ENCODE results near the gene SSRP1. TPM values are rescaled to one million over a fixed set of nuclear protein-coding genes. Genes with fewer than 3 reads are reported as not detected.

The SSRP1 gene
- polyA plus RNA-seq, 2 of the 4 experiments (the other 2 are of a cell fraction) = 288 to 357 TPM

DNA sequence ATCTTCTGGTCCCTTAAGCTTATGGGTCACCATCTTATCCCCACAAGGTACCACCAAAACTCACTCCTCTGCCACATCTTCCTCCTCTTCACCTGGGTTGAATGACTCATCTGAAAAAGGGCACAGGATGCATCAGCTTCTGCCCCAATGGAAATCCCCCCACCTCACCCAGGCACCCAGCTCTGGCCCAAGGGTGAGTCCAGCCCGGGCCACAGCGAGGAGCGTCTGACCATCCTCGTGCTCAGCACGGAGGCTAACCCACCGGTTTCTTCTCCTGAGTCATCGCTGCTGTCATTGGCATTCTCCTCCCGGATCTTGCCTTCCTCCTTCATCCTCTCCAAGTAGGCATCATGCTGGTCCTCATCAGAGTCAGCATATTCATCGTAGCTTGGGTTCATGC is 5.7 kb downstream of the SSRP1 start:
- TF ChIP-seq, protein P1, sequence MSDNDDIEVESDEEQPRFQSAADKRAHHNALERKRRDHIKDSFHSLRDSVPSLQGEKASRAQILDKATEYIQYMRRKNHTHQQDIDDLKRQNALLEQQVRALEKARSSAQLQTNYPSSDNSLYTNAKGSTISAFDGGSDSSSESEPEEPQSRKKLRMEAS (IDR thresholded peaks at IDR 0.05) = no peak
- TF ChIP-seq FOSL2 (IDR thresholded peaks at IDR 0.05) (no peak), FOSL2 (CRISPR knock-in tag; IDR thresholded peaks at IDR 0.05) (0 out of 2 replicates have a peak, but pooled peaks have one; percentile 5)
- no peak for FAIRE-seq
- Histone ChIP-seq H3K9me3 (no peaks in the 10 kb centered on the region), H3K4me3 (no peak overlapping the region), H3K4me2 (no peak overlapping the region), H3K27ac (no peak overlapping the region), H3K4me1 (peaks cover 26% of the 10 kb centered on the region)
- ATAC-seq = no peak
- POLR2A ChIA-PET = interaction anchor here (1.1 kb wide), 1 partner anchor 19 kb away, joined by 4 read pairs; no protein-coding TSS in a partner anchor
- WGBS (ENCODE audit: missing lambda C conversion rate) = 97% methylated on average over 9 of the region's 9 CpGs
- no peak for DNase-seq (ENCODE audit: low read depth in 1 of 2, low spot score in 1 of 2)
- CTCF ChIA-PET = interaction anchor here (1.0 to 1.7 kb wide), 6 partner anchors 10 to 197 kb away, joined by 3 to 5 read pairs (median 3); no protein-coding TSS in a partner anchor

DNA sequence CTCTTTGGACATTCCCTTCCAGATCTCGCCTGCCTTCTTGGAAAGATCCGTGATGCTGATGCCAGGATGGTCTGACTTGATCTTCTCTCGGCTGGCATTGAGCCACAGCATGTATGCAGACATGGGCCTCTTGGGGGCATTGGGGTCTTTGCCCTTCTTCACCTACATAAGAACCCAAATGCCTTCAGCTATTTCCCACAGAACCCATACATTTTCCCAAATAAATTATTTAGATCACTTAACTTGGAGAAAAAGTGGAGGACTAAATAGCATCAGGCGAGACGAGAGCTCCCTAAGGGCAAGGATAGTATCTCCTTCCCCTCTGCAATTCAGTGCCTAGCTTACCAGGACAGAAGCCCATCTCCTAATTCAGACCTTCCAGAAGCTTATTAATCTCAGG is 8.0 kb downstream of the SSRP1 start:
- H3K4me2 ChIP-seq = no peak overlapping the region
- ChIA-PET CTCF (interaction anchor here (0.6 to 2.9 kb wide), 5 partner anchors 10 to 487 kb away, joined by 3 to 12 read pairs (median 4); partner anchors contain the start of gene P2RX3), POLR2A (no interaction called here)
- H3K4me3 ChIP-seq = no peak overlapping the region
- no peaks in the 10 kb centered on the region for H3K9me3 ChIP-seq
- H3K27ac ChIP-seq = no peak overlapping the region
- FAIRE-seq = no peak
- no peak for ATAC-seq
- WGBS (ENCODE audit: missing lambda C conversion rate) = 95% methylated on average over 5 of the region's 5 CpGs
- peaks cover 24% of the 10 kb centered on the region for H3K4me1 ChIP-seq
- no peak for DNase-seq (ENCODE audit: low read depth in 1 of 2, low spot score in 1 of 2)
- TF ChIP-seq, protein P2, sequence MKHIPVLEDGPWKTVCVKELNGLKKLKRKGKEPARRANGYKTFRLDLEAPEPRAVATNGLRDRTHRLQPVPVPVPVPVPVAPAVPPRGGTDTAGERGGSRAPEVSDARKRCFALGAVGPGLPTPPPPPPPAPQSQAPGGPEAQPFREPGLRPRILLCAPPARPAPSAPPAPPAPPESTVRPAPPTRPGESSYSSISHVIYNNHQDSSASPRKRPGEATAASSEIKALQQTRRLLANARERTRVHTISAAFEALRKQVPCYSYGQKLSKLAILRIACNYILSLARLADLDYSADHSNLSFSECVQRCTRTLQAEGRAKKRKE (CRISPR knock-in tag; IDR thresholded peaks at IDR 0.05; ENCODE audit: low read depth) = no peak
- TF ChIP-seq NR3C1 (IDR thresholded peaks at IDR 0.05) (no peak), ZC3H11A (IDR thresholded peaks at IDR 0.05) (no peak), SREBF2 (IDR thresholded peaks at IDR 0.05) (no peak), RARB (CRISPR knock-in tag; IDR thresholded peaks at IDR 0.05) (no peak), HOXB13 (CRISPR knock-in tag; IDR thresholded peaks at IDR 0.05; ENCODE audit: low read depth) (no peak), GATA3 (IDR thresholded peaks at IDR 0.05; ENCODE audit: borderline replicate concordance) (no peak), HOXB5 (CRISPR knock-in tag; IDR thresholded peaks at IDR 0.05) (no peak), CHD2 (IDR thresholded peaks at IDR 0.05; ENCODE audit: low read length, partially characterized antibody) (no peak), HDAC2 (IDR thresholded peaks at IDR 0.05) (no peak), PHF8 (IDR thresholded peaks at IDR 0.05; ENCODE audit: borderline replicate concordance, low read depth) (no peak)
- TF ChIP-seq, protein P3, sequence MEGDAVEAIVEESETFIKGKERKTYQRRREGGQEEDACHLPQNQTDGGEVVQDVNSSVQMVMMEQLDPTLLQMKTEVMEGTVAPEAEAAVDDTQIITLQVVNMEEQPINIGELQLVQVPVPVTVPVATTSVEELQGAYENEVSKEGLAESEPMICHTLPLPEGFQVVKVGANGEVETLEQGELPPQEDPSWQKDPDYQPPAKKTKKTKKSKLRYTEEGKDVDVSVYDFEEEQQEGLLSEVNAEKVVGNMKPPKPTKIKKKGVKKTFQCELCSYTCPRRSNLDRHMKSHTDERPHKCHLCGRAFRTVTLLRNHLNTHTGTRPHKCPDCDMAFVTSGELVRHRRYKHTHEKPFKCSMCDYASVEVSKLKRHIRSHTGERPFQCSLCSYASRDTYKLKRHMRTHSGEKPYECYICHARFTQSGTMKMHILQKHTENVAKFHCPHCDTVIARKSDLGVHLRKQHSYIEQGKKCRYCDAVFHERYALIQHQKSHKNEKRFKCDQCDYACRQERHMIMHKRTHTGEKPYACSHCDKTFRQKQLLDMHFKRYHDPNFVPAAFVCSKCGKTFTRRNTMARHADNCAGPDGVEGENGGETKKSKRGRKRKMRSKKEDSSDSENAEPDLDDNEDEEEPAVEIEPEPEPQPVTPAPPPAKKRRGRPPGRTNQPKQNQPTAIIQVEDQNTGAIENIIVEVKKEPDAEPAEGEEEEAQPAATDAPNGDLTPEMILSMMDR (IDR thresholded peaks at IDR 0.05) = no peak

DNA sequence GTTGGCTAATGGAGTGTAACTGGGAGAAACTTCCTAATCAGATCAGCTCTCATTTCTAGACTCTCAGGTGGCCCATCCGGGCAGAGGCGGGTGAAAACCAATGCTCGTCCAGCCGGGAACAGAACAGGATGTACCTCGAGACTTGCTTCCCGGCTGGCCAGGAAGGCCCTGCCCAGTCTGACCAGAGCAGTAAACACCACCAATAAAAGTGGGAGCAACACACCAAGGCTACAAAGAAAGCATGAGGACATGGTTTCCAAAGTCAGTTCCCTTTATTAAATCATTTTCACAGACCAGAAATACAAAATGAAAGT is 10.0 kb downstream of the SSRP1 start:
- peak overlapping the region; percentile 85 for H3K4me2 ChIP-seq
- no peaks in the 10 kb centered on the region for H3K9me3 ChIP-seq
- peak; percentile 37 to 55 for DNase-seq (ENCODE audit: low read depth in 1 of 2, low spot score in 1 of 2)
- peak overlapping the region; percentile 64 for H3K4me3 ChIP-seq
- FAIRE-seq = no peak
- 0 out of 6 replicates have a peak, but pooled peaks of 1 of the 2 experiments have one; percentile 1 for ATAC-seq
- POLR2A ChIA-PET = interaction anchor here (0.6 to 2.6 kb wide), 3 partner anchors 10 to 416 kb away, joined by 3 to 35 read pairs (median 17); partner anchors contain the start of genes SELENOH and SSRP1
- H3K4me1 ChIP-seq = peaks cover 37% of the 10 kb centered on the region
- WGBS (ENCODE audit: missing lambda C conversion rate) = 26% methylated on average over 6 of the region's 6 CpGs
- CTCF ChIA-PET = interaction anchor here (0.5 to 2.2 kb wide), 8 partner anchors 9 to 318 kb away, joined by 3 to 8 read pairs (median 5); partner anchors contain the start of gene SSRP1
- H3K27ac ChIP-seq = peak overlapping the region; percentile 91 to 99
- no peak for TF ChIP-seq EHMT2 (IDR thresholded peaks at IDR 0.05; ENCODE audit: low read depth)
- TF ChIP-seq BHLHE40 (IDR thresholded peaks at IDR 0.05; ENCODE audit: low read depth, low read length) = no peak
- TF ChIP-seq, protein P1 (IDR thresholded peaks at IDR 0.05) = no peak
- TF ChIP-seq, protein P4, sequence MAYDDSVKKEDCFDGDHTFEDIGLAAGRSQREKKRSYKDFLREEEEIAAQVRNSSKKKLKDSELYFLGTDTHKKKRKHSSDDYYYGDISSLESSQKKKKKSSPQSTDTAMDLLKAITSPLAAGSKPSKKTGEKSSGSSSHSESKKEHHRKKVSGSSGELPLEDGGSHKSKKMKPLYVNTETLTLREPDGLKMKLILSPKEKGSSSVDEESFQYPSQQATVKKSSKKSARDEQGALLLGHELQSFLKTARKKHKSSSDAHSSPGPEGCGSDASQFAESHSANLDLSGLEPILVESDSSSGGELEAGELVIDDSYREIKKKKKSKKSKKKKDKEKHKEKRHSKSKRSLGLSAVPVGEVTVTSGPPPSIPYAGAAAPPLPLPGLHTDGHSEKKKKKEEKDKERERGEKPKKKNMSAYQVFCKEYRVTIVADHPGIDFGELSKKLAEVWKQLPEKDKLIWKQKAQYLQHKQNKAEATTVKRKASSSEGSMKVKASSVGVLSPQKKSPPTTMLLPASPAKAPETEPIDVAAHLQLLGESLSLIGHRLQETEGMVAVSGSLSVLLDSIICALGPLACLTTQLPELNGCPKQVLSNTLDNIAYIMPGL (CRISPR knock-in tag; IDR thresholded peaks at IDR 0.05; ENCODE audit: borderline replicate concordance) = no peak
- TF ChIP-seq, protein P5, sequence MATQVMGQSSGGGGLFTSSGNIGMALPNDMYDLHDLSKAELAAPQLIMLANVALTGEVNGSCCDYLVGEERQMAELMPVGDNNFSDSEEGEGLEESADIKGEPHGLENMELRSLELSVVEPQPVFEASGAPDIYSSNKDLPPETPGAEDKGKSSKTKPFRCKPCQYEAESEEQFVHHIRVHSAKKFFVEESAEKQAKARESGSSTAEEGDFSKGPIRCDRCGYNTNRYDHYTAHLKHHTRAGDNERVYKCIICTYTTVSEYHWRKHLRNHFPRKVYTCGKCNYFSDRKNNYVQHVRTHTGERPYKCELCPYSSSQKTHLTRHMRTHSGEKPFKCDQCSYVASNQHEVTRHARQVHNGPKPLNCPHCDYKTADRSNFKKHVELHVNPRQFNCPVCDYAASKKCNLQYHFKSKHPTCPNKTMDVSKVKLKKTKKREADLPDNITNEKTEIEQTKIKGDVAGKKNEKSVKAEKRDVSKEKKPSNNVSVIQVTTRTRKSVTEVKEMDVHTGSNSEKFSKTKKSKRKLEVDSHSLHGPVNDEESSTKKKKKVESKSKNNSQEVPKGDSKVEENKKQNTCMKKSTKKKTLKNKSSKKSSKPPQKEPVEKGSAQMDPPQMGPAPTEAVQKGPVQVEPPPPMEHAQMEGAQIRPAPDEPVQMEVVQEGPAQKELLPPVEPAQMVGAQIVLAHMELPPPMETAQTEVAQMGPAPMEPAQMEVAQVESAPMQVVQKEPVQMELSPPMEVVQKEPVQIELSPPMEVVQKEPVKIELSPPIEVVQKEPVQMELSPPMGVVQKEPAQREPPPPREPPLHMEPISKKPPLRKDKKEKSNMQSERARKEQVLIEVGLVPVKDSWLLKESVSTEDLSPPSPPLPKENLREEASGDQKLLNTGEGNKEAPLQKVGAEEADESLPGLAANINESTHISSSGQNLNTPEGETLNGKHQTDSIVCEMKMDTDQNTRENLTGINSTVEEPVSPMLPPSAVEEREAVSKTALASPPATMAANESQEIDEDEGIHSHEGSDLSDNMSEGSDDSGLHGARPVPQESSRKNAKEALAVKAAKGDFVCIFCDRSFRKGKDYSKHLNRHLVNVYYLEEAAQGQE (IDR thresholded peaks at IDR 0.05) = no peak
- TF ChIP-seq CBX8 (IDR thresholded peaks at IDR 0.05) = no peak
- TF ChIP-seq, protein P6, sequence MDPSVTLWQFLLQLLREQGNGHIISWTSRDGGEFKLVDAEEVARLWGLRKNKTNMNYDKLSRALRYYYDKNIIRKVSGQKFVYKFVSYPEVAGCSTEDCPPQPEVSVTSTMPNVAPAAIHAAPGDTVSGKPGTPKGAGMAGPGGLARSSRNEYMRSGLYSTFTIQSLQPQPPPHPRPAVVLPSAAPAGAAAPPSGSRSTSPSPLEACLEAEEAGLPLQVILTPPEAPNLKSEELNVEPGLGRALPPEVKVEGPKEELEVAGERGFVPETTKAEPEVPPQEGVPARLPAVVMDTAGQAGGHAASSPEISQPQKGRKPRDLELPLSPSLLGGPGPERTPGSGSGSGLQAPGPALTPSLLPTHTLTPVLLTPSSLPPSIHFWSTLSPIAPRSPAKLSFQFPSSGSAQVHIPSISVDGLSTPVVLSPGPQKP (IDR thresholded peaks at IDR 0.05; ENCODE audit: low read depth, low read length) = no peak
- no peak for TF ChIP-seq ZFP36 (IDR thresholded peaks at IDR 0.05; ENCODE audit: borderline replicate concordance, partially characterized antibody)
- TF ChIP-seq, protein P7, sequence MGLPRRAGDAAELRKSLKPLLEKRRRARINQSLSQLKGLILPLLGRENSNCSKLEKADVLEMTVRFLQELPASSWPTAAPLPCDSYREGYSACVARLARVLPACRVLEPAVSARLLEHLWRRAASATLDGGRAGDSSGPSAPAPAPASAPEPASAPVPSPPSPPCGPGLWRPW (IDR thresholded peaks at IDR 0.05) = no peak

Measured in A549 (cell line).